Stimulated activated effector memory CD8-positive, alpha-beta T cell treated with anti-CD3 and anti-CD28 coated beads, Interleukin-12 subunit alpha, Interleukin-12 subunit beta, amount 100 ng/mL, for 72 hours (primary cell): ENCODE results near the gene DSG3.
A peak's percentile ranks its signal among the peaks of the same experiment; 100 is the strongest.

Experiments used
- ATAC-seq: fragments of 150-1000 bp; cut with Tn5 transposase; 2 replicates; pipeline ENCODE4 v1.10.0; 2021
- DNase-seq, 2 donors: peaks; one replicate each; pipeline ENCODE4 v3.0.0; 2021 to 2022; ENCODE audit warnings: low spot score in 2 of 2
- H3K27ac Mint-ChIP-seq: one replicate; pipeline ENCODE4 v1.8.0; 2022; ENCODE audit warnings: mild to moderate bottlenecking, mixed read lengths
- H3K36me3 Mint-ChIP-seq: one replicate; pipeline ENCODE4 v1.8.0; 2022; ENCODE audit warnings: mild to moderate bottlenecking, mixed read lengths
- H3K4me1 Mint-ChIP-seq: one replicate; pipeline ENCODE4 v1.8.0; 2022; ENCODE audit warnings: mixed read lengths
- H3K4me3 Mint-ChIP-seq: one replicate; pipeline ENCODE4 v1.8.0; 2022; ENCODE audit warnings: mild to moderate bottlenecking, mixed read lengths
- H3K9me3 Mint-ChIP-seq: one replicate; pipeline ENCODE4 v1.8.0; 2022; ENCODE audit warnings: mixed read lengths

DSG3 gene

GRCh38 chr18:31420524-31420923, 27.0 kb upstream of the DSG3 start:
- Mint-ChIP-seq H3K4me1 (no peaks in the 10 kb centered on the region), H3K27ac (no peak overlapping the region), H3K4me3 (no peak overlapping the region), H3K9me3 (peaks cover 11% of the 10 kb centered on the region), H3K36me3 (no peaks in the 10 kb centered on the region)
- ATAC-seq (no peak), DNase-seq (no peak)

DNA sequence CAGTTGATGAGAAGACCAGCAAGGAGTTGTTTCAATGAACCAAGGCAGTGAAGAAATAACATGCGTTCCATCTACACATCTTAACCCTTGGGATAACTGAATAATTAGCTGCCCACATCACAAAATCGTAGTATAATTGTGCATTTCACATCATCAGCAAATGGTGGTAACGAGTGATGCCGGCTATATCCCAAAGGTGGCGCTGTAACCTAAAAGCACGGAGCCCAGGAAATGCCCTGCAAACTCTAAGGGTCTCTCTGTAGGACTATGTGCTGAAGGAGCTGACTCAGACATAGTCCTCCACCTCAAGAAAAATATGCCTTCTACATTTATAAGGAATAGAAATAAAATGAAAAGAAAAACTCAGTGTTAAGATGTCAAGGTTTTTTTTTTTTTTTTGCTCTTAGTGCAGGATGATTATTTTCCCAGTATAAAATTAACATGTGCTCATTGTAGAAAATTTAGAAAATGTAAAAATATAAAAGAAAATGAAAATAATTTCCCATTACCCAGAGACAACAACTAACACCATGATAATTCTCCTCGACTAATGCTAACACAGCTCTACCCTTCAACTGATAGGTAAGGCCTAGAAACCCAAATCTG, 23.1 kb upstream of the DSG3 start:
- Mint-ChIP-seq H3K4me1 (no peaks in the 10 kb centered on the region), H3K4me3 (no peak overlapping the region), H3K27ac (no peak overlapping the region), H3K36me3 (no peaks in the 10 kb centered on the region), H3K9me3 (peaks cover 14% of the 10 kb centered on the region)
- ATAC-seq (no peak), DNase-seq (no peak)

DNA sequence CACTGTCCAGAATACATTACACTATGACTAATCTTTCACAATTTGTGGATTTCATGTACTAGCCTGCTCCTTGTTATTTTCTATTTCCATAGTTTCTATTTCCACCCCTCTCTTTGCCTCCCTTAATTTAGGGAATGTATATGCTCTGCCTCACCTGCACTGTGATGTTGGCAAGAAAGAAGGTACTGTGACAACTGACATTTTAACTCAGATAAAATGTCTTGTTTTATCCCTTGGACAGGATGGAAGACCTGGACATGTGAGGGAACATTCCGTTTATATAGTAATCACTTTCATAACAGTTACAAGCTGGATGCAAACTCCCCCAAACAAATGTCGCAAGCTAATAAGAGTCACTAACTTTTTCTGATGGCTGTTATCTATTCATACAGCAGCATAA, 21.5 kb upstream of the DSG3 start:
- Mint-ChIP-seq H3K27ac (no peak overlapping the region), H3K4me1 (no peaks in the 10 kb centered on the region), H3K4me3 (no peak overlapping the region), H3K36me3 (no peaks in the 10 kb centered on the region), H3K9me3 (peaks cover 15% of the 10 kb centered on the region)
- ATAC-seq, result no peak
- DNase-seq, result no peak

GRCh38 chr18:31426871-31427406, 20.6 kb upstream of the DSG3 start:
- Mint-ChIP-seq H3K4me1 (no peaks in the 10 kb centered on the region), H3K9me3 (peaks cover 15% of the 10 kb centered on the region), H3K36me3 (no peaks in the 10 kb centered on the region), H3K4me3 (no peak overlapping the region), H3K27ac (no peak overlapping the region)
- ATAC-seq, result peak; percentile 16
- no peak for DNase-seq

DNA sequence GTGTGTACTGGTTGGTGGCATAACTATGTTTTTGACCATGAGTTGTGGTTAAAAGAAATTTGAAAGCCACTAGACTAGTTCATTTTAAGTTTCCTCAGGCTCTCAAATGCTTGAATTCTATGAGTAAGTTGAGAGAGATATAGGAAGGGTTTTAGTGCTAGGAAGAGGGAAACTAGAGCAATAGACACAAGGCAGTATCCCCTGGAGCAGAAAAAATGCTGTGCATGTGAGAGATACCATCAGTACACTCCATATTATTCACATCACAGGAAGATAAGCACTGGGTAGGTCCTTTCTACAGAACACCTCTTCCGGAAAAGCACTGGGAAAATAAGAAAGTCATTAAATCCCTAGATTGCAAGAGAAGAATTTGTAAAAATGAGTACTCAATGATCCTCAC, 19.3 kb upstream of the DSG3 start:
- Mint-ChIP-seq H3K9me3 (peaks cover 12% of the 10 kb centered on the region), H3K4me3 (no peak overlapping the region), H3K36me3 (no peaks in the 10 kb centered on the region), H3K4me1 (no peaks in the 10 kb centered on the region), H3K27ac (no peak overlapping the region)
- ATAC-seq (no peak), DNase-seq (no peak)

DNA sequence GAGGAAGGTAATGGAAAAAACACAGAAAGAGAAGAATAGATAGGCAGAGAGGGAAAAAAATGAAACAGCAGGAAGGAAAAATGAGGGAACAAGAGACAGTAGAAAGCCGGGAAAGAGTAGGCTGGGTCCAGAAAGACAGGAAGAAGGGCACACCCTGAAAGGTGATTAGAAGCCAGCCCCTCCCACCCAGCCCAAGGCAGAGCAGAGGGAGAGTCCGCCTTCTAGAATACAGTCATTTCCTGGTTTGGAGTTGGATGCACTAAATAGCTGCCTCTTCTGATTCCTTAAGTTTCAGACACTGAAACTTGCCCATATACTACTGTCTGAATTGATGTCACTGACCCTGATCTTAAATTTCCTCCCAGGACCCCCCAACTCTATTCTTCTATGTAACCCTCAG, 17.9 kb upstream of the DSG3 start:
- Mint-ChIP-seq H3K4me3 (no peak overlapping the region), H3K4me1 (no peaks in the 10 kb centered on the region), H3K27ac (peak overlapping the region; percentile 24), H3K36me3 (no peaks in the 10 kb centered on the region), H3K9me3 (peaks cover 6% of the 10 kb centered on the region)
- no peak for ATAC-seq
- DNase-seq, result no peak

- H3K36me3 Mint-ChIP-seq, result no peaks in the 10 kb centered on the region
- H3K4me1 Mint-ChIP-seq, result no peaks in the 10 kb centered on the region
- H3K27ac Mint-ChIP-seq, result no peak overlapping the region
- ATAC-seq, result no peak
- no peak overlapping the region for H3K4me3 Mint-ChIP-seq
- peaks cover 6% of the 10 kb centered on the region for H3K9me3 Mint-ChIP-seq
- DNase-seq, result no peak
These were observed 17.5 kb upstream of the DSG3 start for GRCh38 chr18:31430072-31430471.

DNA sequence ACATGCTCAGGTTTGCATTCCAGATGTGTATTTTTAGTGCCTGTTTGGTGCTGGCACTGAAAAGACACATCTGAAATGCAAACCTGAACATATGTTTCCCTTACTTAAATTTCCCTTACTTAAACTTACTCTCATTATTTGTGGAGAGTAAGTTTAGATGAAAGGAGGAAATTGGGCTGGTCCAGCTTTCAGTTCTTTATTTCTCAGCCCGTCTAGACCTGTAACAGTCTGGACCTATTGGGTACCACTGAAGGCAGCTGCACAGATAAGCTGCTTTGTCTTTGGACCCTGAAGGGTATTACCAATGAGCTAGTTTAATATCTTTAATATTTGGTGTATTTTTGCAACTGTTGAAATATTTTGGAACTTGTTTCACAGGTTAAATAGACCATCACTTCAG, 17.0 kb upstream of the DSG3 start:
- no peaks in the 10 kb centered on the region for H3K36me3 Mint-ChIP-seq
- H3K4me3 Mint-ChIP-seq, result no peak overlapping the region
- ATAC-seq (no peak), DNase-seq (no peak)
- peaks cover 6% of the 10 kb centered on the region for H3K9me3 Mint-ChIP-seq
- H3K4me1 Mint-ChIP-seq, result no peaks in the 10 kb centered on the region
- no peak overlapping the region for H3K27ac Mint-ChIP-seq

DNA sequence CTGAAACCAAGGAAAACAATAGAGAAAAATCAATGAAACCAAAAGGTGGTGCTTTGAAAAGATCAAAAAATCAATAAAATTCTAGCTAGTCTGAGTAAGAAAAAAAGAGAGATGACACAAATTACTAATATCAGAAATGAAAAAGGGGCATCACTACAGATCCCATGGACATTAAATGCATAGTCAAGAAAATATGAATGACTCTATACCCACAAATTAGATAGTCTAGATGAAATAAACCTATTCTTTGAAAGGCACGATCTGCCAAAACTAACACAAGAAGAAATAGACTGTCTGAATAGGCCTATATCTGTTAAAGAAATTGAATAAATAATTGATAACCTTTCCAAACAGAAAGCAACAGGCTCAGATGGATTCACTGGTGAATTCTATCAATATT, 15.2 kb upstream of the DSG3 start:
- no peak for DNase-seq
- no peak for ATAC-seq
- H3K4me1 Mint-ChIP-seq, result no peaks in the 10 kb centered on the region
- H3K9me3 Mint-ChIP-seq, result peaks cover 3% of the 10 kb centered on the region
- no peak overlapping the region for H3K4me3 Mint-ChIP-seq
- H3K36me3 Mint-ChIP-seq, result no peaks in the 10 kb centered on the region
- H3K27ac Mint-ChIP-seq, result no peak overlapping the region

DNA sequence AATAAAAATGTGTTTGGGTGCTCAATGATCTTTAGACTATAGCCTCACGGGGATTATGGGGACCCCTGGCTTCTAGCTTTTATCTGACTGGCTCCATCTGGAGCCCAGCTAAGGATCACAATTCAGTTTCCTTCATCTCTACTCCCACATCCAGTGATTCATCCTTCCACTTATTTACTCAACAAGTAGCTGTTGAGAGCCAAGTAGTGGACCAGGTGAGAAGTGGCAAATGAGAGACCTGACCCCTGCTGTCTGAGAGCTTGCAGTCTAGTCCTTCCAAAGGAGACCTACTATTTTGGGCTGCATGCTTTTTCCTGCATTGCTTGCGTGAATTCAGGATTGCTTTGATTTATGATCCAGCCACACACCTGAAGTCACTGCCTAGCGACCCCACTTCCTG, 10.7 kb upstream of the DSG3 start:
- ATAC-seq (no peak), DNase-seq (no peak)
- Mint-ChIP-seq H3K4me1 (no peaks in the 10 kb centered on the region), H3K4me3 (no peak overlapping the region), H3K27ac (no peak overlapping the region), H3K36me3 (no peaks in the 10 kb centered on the region), H3K9me3 (peaks cover 3% of the 10 kb centered on the region)

DNA sequence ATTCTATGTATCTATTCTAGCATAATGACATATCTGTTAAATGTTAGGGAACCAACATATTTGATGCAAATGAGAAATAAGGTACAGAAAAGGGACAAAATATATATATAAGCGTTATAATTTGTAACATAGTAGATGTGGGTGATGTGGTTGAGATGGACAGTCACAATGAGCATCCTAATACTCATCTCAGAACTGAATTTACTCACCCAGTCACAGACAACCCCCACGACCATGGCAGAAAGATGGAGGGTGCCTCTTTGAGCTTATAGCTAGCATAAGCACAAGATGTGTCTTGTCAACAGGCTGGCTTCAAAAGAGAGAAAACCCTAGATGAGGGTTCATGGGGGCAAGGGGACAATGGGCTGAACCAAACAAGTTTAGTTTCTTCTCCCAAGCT, 9.1 kb upstream of the DSG3 start:
- Mint-ChIP-seq H3K4me3 (no peak overlapping the region), H3K4me1 (no peaks in the 10 kb centered on the region), H3K9me3 (peaks cover 7% of the 10 kb centered on the region), H3K27ac (no peak overlapping the region), H3K36me3 (no peaks in the 10 kb centered on the region)
- DNase-seq (no peak), ATAC-seq (no peak)

DNA sequence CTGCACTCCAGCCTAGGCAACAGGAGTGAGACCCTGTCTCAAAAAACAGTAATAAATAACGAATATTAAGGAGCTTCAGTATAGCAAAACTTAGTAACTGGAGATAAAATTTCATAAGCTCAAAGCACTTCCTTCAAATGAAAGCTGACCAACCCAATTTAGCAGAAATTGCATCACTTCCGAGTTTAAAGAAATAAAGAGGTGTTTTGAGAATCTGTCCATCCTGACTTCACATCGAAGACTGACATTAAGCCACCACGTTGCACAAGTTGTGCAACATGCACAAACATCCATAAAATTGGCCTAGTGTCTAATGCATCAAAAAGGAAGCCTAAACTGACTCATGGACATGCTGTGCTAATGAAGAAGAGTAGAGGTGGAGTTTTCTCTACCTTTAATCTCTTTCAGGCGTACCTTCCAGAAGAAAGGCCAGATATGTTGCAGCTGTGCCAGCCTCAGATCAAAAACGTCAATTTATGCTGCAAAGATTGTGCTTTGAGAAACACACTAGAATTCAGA, 7.7 kb upstream of the DSG3 start:
- H3K4me1 Mint-ChIP-seq, result no peaks in the 10 kb centered on the region

DNA sequence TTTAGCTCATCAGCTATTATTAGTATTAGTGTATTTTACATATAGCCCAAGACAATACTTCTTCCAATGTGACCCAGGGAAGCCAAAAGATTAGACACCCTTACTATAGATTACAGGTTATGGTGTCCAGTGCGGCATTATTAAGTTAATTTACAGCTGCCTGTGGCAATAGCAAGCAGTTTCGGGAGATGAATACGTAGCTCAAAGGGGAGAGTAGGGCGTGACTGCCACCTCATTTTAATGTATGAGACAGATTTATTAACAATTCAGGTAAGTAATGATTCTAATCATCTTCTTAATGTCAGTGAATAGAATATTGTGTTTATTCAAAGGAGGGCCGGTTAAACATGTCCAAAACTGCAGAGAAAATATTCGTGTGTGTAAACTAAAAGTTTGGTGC, 6.8 kb upstream of the DSG3 start:
- Mint-ChIP-seq H3K4me1 (no peaks in the 10 kb centered on the region), H3K9me3 (peaks cover 7% of the 10 kb centered on the region), H3K27ac (no peak overlapping the region), H3K36me3 (no peaks in the 10 kb centered on the region), H3K4me3 (no peak overlapping the region)
- DNase-seq (no peak), ATAC-seq (no peak)

More for the DNA sequence above, 7.7 kb upstream of the DSG3 start:
- Mint-ChIP-seq H3K27ac (no peak overlapping the region), H3K4me3 (no peak overlapping the region), H3K36me3 (no peaks in the 10 kb centered on the region), H3K9me3 (peaks cover 7% of the 10 kb centered on the region)
- DNase-seq, result no peak
- no peak for ATAC-seq

DNA sequence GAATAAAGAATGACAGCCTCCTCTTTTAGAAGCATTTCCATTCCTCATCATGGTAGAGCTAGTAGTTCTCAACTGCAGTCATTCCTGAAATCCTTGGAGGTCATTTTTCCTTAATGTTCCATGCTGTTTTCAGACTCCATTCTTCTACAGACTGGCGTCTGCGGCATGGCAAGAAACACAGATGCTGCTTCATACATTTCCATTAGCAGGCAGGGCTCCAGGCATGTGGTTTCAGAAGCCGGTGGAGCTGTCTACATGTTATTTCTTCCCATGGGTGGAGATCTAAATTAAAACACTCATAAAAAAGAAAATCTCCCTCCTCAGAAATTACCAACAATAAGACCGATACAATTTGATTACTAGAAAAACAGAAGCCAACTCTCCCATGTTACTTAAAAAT, 6.0 kb upstream of the DSG3 start:
- no peaks in the 10 kb centered on the region for H3K36me3 Mint-ChIP-seq
- no peak for ATAC-seq
- no peaks in the 10 kb centered on the region for H3K4me1 Mint-ChIP-seq
- DNase-seq, result no peak
- H3K27ac Mint-ChIP-seq, result no peak overlapping the region
- H3K9me3 Mint-ChIP-seq, result peaks cover 7% of the 10 kb centered on the region
- H3K4me3 Mint-ChIP-seq, result no peak overlapping the region

GRCh38 chr18:31444142-31444541, 3.4 kb upstream of the DSG3 start:
- DNase-seq (no peak), ATAC-seq (no peak)
- Mint-ChIP-seq H3K27ac (no peak overlapping the region), H3K36me3 (no peaks in the 10 kb centered on the region), H3K4me3 (no peak overlapping the region), H3K4me1 (no peaks in the 10 kb centered on the region), H3K9me3 (peaks cover 7% of the 10 kb centered on the region)

DNA sequence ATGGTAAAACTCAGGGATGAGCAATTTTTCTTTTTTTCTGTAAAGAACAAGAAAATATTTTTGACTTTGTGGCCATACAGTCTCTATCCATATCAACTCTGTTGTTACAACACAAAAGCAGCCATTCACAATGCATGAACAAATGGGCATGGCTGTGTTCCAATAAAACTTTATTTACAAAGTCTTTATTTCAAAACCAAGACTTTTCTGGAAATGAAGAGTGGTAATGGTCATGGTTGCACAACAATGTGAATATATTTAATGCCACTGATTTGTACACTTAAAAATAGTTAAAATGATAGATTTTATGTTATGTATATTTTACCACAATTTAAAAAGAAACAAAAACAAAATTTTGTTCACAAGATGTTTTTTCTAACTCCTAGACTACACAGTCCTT, 1.6 kb upstream of the DSG3 start:
- H3K27ac Mint-ChIP-seq, result no peak overlapping the region
- no peaks in the 10 kb centered on the region for H3K4me1 Mint-ChIP-seq
- peaks cover 7% of the 10 kb centered on the region for H3K9me3 Mint-ChIP-seq
- DNase-seq, result no peak
- no peaks in the 10 kb centered on the region for H3K36me3 Mint-ChIP-seq
- no peak overlapping the region for H3K4me3 Mint-ChIP-seq
- no peak for ATAC-seq

DNA sequence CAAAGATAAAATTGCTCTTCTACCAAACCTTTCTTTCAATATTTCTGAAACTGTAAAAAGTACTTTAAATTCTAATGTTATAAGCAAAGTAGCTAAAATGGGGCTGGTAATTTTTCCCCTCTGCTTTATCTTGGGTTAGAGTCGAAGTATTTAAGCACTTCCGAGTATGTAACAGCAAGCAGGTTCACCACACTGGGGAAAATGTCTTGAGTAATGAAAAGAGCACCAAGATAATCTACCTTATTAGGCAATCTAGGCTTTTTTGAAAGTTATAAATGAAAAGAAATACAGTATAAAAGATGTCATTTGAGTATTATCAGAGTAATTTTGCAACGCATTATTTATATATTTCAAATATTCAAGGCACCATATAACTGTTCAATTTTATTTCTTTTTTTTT, 687 bp upstream of the DSG3 start:
- Mint-ChIP-seq H3K27ac (no peak overlapping the region), H3K4me1 (no peaks in the 10 kb centered on the region), H3K9me3 (peaks cover 6% of the 10 kb centered on the region), H3K36me3 (no peaks in the 10 kb centered on the region), H3K4me3 (no peak overlapping the region)
- no peak for ATAC-seq
- DNase-seq, result no peak
